GM18867 (cell line): ENCODE data around the gene FRMD8.

ENCODE experiments used
- ATAC-seq: cut with Tn5 transposase; IDR thresholded peaks from one replicate; pipeline ENCODE4 v1.9.1; 2021; ENCODE audit warnings: mild to moderate bottlenecking, moderate library complexity; ENCODE audit not compliant: unreplicated experiment

FRMD8 gene

GRCh38 chr11:65392899-65393298, 6.5 kb downstream of the FRMD8 start:
- no peak for ATAC-seq

DNA sequence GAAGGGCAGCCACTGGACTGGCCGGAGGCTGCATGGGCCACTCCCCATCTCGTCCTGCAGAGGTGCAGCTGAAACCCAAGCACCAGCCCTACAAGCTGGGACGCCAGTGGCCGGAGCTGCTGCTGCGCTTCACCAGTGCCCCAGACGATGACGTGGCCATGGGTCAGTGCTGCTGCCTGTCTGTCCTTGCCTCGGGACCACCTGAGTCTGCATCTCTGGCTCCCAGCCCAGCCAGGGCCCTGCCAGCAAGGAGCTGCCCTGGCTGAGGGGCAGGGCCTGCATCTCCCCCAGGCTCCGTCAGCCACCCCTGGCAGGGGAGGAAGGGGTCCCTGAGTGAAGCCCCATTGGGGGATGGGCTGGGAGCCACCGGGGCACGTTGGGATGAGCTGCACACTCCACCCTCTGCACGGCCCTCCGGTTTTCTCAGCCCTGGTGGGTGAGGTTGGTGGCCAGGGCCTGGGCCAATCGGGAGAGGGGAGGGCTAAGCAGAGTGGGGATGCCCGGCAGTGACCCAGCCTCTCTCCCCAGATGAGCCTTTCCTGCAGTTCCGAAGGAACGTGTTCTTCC, 7.2 kb downstream of the FRMD8 start:
- ATAC-seq = no peak

- ATAC-seq = no peak
These were observed 7.7 kb downstream of the FRMD8 start for GRCh38 chr11:65394125-65394536.

DNA sequence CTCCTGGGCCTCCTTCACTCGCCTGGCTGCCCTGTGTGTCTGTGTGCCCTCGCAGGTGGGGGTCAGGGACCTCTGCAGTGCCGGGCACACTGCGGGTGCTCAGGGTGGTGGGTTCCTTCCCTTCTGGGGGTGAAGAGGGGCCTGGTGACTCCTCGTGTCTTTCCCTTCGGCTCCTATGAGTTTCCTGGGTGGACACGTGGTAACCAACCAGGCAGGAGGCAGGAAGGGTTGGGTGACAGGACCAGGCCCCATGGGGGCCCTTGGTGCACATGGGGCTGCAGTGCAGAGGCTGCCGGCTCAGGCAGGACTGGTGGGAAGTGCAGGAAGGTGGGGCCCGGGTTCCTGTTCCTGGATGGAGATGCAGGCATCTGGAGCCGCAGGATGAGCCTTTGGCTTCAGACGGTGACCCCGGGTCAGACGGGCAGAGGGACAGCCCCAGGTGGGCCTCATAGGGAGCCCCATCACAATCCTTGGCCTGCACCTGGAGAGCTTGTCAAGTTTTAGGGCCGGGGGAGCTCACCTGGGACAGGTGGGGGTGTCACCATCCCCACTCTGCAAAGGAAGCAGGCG, 9.6 kb downstream of the FRMD8 start:
- no peak for ATAC-seq

GRCh38 chr11:65396769-65397745, 10.6 kb downstream of the FRMD8 start:
- no peak for ATAC-seq

DNA sequence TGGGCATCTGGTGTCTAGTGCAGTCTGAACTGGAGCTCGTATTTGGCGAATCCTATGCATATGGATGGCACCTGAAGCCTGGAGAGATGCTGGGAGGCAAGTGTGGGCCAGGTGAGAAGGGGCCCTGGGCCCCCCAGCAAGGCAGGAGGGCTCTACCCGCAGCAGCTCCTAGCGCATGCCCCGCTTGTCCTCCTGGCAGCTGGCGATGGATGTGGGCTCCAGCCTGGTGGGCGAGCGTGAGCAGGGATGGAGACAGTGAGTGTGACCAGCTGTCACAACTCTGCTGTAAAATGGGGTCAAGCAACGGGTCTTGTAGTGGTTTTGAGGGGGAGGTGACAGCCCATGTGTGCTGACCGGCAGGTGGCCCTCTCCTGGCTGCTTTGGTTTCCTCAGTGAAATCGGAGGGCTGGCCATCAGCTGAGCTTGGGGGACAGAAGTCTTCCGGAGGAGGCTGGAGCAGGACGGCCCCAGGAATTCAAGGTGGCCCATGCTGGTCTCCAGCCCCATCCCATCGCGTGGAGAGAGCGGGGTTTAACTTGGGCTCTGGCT, 12.0 kb downstream of the FRMD8 start:
- ATAC-seq = no peak

- ATAC-seq = no peak
These were observed 12.8 kb downstream of the FRMD8 start for GRCh38 chr11:65399249-65399648.

- ATAC-seq = no peak
These were observed 13.4 kb downstream of the FRMD8 start for GRCh38 chr11:65399845-65400244.

- ATAC-seq = no peak
These were observed 14.1 kb downstream of the FRMD8 start for GRCh38 chr11:65400307-65401072.

GRCh38 chr11:65401073-65401802, 14.8 kb downstream of the FRMD8 start:
- ATAC-seq = no peak

DNA sequence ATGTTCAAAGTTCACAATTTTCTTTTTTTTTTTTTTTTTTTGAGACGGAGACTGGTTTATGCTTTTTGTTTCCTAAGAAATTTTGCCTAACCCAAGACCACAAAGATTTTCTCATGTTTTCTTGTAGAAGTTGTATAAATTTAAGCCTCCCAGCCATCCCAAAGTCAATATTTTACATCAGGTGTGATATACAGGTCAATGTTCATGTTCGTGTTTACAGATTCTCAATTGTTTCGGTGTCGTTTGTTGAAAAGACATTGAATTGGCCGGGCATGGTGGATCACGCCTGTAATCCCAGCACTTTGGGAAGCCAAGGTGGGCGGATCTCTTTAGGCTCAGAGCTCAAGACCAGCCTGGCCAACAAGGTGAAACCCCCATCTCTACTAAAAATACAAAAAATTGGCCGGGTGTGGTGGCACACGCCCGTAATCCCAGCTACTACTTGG, 15.4 kb downstream of the FRMD8 start:
- no peak for ATAC-seq

DNA sequence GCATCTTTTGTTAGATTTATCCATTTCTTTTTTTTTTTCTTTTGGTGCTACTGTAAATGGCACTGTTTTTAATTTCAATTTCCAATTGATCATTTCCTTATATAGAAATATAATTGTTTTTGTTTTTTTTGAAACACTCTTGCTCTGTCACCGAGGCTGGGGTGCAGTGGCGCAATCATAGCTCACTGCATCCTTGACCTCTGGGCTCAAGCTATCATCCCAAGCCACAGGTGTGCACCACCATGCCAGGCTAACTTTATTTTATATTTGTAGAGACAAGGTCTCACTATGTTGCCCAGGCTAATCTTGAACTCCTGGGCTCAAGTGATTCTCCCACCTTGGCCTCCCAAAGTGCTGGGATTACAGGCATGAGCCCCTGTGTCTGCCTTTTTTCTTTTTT, 16.4 kb downstream of the FRMD8 start:
- no peak for ATAC-seq

DNA sequence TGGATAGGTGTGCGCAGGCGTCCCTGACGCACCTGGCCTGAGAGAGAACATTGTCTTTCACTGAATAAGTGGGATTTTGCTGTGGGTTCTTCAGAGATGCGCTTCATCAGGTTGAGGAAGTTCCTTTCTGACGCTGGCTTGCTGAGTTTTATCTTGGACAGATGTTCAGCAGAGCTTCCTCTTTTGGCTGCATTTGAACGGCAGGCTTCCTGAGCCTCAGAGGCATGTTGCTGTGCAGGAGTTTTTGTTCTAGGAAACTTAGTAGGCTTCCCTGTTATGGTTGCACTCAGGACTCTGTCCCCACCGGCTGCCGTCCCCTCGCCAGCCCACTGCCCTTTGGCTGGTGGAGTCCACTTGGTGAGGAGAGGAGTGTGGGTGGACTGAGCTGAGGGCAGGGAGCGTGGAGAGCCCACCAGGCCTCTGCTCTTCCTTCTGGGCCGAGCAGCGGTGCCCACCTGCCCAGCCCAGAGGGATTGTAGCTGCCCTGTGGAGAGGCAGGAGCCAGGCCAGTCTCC, 17.2 kb downstream of the FRMD8 start:
- no peak for ATAC-seq

DNA sequence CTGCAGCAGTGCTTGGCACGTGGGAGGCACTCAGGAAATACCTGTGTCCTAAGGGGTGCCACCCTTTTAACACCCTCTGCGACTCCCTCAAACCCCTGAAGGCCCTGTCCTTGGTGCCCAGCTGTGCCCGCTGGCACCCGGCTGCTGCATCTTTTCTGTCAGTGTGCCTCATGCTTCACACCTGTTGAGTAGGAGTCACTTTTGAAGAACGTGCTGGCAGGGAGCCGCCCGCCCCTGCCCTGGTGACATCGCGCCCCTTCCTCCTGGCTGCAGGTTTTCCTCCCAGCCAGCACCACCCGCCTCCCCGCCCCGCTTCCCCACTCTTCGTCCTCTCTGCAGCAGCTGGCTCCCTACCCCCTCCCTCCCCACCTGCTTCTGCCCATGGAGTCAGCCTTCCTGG, 17.8 kb downstream of the FRMD8 start:
- ATAC-seq = no peak

DNA sequence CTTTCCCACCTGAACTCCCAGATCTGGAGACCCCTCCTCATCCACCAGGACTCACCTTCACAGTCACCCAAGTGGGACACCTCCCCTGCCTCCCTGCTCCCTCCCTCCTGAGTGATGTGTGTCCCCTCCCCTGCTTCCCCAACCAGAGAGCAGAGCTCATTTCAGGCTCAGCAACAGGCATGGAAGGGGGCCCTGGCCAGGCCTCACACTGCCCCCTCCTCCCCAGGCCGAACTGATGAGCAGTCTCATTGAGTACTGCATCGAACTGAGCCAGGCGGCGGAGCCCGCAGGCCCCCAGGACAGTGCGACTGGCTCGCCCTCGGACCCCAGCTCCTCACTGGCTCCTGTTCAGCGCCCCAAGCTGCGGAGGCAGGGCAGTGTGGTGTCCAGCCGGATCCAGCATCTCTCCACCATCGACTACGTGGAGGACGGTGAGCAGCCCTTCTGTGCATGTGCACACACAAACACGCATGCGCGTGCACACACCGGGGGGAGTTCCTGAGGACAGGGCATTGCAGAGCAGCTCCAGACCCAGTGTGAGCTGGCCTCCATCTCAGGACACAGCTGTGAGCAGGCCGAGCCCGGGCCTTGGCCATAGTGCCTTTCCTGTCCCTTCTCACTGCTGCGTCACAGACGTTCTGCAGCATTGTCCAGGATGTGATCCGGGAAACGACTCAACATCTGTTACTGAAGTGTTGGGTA, 18.4 kb downstream of the FRMD8 start:
- no peak for ATAC-seq

GRCh38 chr11:65410936-65411680, 24.7 kb downstream of the FRMD8 start:
- ATAC-seq = no peak

- ATAC-seq = no peak
These were observed 25.2 kb downstream of the FRMD8 start for GRCh38 chr11:65411681-65412070.

GRCh38 chr11:65412271-65413076, 26.0 kb downstream of the FRMD8 start:
- no peak for ATAC-seq
